ENCODE data around the gene GNG2. TPM values are rescaled to one million over a fixed set of nuclear protein-coding genes. Genes with fewer than 3 reads are reported as not detected.

GNG2 gene
- total and polyA plus RNA-seq, 9 of the 15 experiments (the other 6 are each of a cell fraction or from before 2014, with no cell fraction given), result 0.18 TPM; not detected in 8

GRCh38 chr14:51990488-51990887 is 130.1 kb downstream of the GNG2 start:
- no peak for TF ChIP-seq ZNF449 (CRISPR knock-in tag; IDR thresholded peaks at IDR 0.05)
- TF ChIP-seq RBM25 (IDR thresholded peaks at IDR 0.05; ENCODE audit: low read depth, low read length, severe bottlenecking), result peak; percentile 87
- Histone ChIP-seq H3K9me1 (ENCODE audit: control insufficient read depth, insufficient read depth, low read length) (no peaks in the 10 kb centered on the region), H3K27me3 (ENCODE audit: control insufficient read depth in 2 of 2, insufficient read depth in 2 of 2, low read length in 2 of 2) (no peaks in the 10 kb centered on the region), H4K20me1 (replicated peaks; ENCODE audit: control insufficient read depth, insufficient read depth, low read length) (no peaks in the 10 kb centered on the region; the same call in 1 of the 2 replicates), H3K4me3 (peak overlapping the region; percentile 95), H3K79me2 (ENCODE audit: control insufficient read depth, insufficient read depth, low read length) (peaks cover 33% of the 10 kb centered on the region), H3K9ac (ENCODE audit: insufficient read depth in 1 of 2, low read depth in 2 of 2, low read length in 2 of 2) (peak overlapping the region in 1 of 2 experiments; percentile 87; a peak in 2 of 4 replicates), H3K36me3 (ENCODE audit: control insufficient read depth, insufficient read depth, low read length) (peaks cover 40% of the 10 kb centered on the region; the same call in 2 of the 3 replicates), H3K9me3 (replicated peaks; ENCODE audit: control insufficient read depth, insufficient read depth, low read depth, low read length) (no peaks in the 10 kb centered on the region), H3K27ac (ENCODE audit: extremely low read depth, low read depth, low read length) (no peak overlapping the region), H3K4me2 (ENCODE audit: insufficient read depth, low read length) (peak overlapping the region; percentile 97), H2AFZ (ENCODE audit: low read depth, low read length) (no peak overlapping the region), H3K4me1 (replicated peaks in 1 of 2; ENCODE audit: control insufficient read depth in 2 of 2, insufficient read depth in 2 of 2, low read length in 2 of 2) (no peaks in the 10 kb centered on the region; a peak in 1 of 5 replicates)
- TSS peak; percentile 36 for BruUV-seq (replicated peaks)
- DNase-seq (ENCODE audit: extremely low read depth in 1 of 4, low spot score in 3 of 4) (no peak), FAIRE-seq (no peak), ATAC-seq (no peak)
- in situ Hi-C loops (cut with MboI), result no loop called here
- 32% methylated on average over 3 of the region's 3 CpGs for WGBS (ENCODE audit: insufficient coverage, low coverage, missing lambda C conversion rate)
- CTCF ChIA-PET (ENCODE audit: low intra/inter-chr PET ratio), result no interaction called here
- POLR2A ChIA-PET, result no interaction called here
- intact Hi-C loops (cut with micrococcal nuclease), result loop anchor here (10.0 kb wide), 1 partner anchor 284 kb away; no protein-coding TSS in a partner anchor

- DNase-seq (ENCODE audit: extremely low read depth in 1 of 4, low spot score in 3 of 4), result no peak
- BruUV-seq (replicated peaks), result no TSS peak
- Histone ChIP-seq H3K79me2 (ENCODE audit: control insufficient read depth, insufficient read depth, low read length) (peaks cover 33% of the 10 kb centered on the region), H3K9ac (ENCODE audit: insufficient read depth in 1 of 2, low read depth in 2 of 2, low read length in 2 of 2) (no peak overlapping the region), H3K36me3 (ENCODE audit: control insufficient read depth, insufficient read depth, low read length) (peaks cover 65% of the 10 kb centered on the region), H3K9me3 (replicated peaks; ENCODE audit: control insufficient read depth, insufficient read depth, low read depth, low read length) (no peaks in the 10 kb centered on the region), H2AFZ (ENCODE audit: low read depth, low read length) (no peak overlapping the region), H4K20me1 (replicated peaks; ENCODE audit: control insufficient read depth, insufficient read depth, low read length) (no peaks in the 10 kb centered on the region; the same call in 1 of the 2 replicates), H3K27ac (ENCODE audit: extremely low read depth, low read depth, low read length) (no peak overlapping the region), H3K27me3 (ENCODE audit: control insufficient read depth in 2 of 2, insufficient read depth in 2 of 2, low read length in 2 of 2) (no peaks in the 10 kb centered on the region), H3K4me1 (replicated peaks in 1 of 2; ENCODE audit: control insufficient read depth in 2 of 2, insufficient read depth in 2 of 2, low read length in 2 of 2) (no peaks in the 10 kb centered on the region), H3K4me3 (no peak overlapping the region), H3K4me2 (ENCODE audit: insufficient read depth, low read length) (no peak overlapping the region), H3K9me1 (ENCODE audit: control insufficient read depth, insufficient read depth, low read length) (no peaks in the 10 kb centered on the region)
- POLR2A ChIA-PET, result interaction anchor here (0.6 kb wide), 1 partner anchor 11 kb away, joined by 4 read pairs; no protein-coding TSS in a partner anchor
- intact Hi-C loops (cut with micrococcal nuclease), result loop anchor here (10.0 kb wide), 1 partner anchor 281 kb away; no protein-coding TSS in a partner anchor
- in situ Hi-C loops (cut with MboI), result no loop called here
- WGBS (ENCODE audit: insufficient coverage, low coverage, missing lambda C conversion rate), result 68% methylated on average over 2 of the region's 3 CpGs
- CTCF ChIA-PET (ENCODE audit: low intra/inter-chr PET ratio), result no interaction called here
- no peak for FAIRE-seq
- no peak for ATAC-seq
- TF ChIP-seq ATF6 (CRISPR knock-in tag; IDR thresholded peaks at IDR 0.05), result no peak
- no peak for TF ChIP-seq HNRNPK (IDR thresholded peaks at IDR 0.05; ENCODE audit: low read depth, low read length, poor library complexity, severe bottlenecking)
- no peak for TF ChIP-seq SRSF1 (IDR thresholded peaks at IDR 0.05; ENCODE audit: low read depth, low read length)
- TF ChIP-seq GATAD2A (IDR thresholded peaks at IDR 0.05), result no peak
- no peak for TF ChIP-seq ATF3 (IDR thresholded peaks at IDR 0.05)
- TF ChIP-seq ATF3 (CRISPR knock-in tag; conservative IDR thresholded peaks at IDR 0.05), result no peak
- no peak for TF ChIP-seq SMARCA4 (IDR thresholded peaks at IDR 0.05)
- no peak for TF ChIP-seq XRCC5 (IDR thresholded peaks at IDR 0.05; ENCODE audit: low read depth, low read length)
- no peak for TF ChIP-seq MCM2 (IDR thresholded peaks at IDR 0.05; ENCODE audit: low read depth)
Measured at GRCh38 chr14:51993285-51993920, 133.0 kb downstream of the GNG2 start.
